Stomach (tissue), 9 donors: ENCODE results near the gene TMEFF2. TPM values are rescaled to one million over a fixed set of nuclear protein-coding genes. Genes with fewer than 3 reads are reported as not detected.
A peak's percentile ranks its signal among the peaks of the same experiment; 100 is the strongest.

Experiments
- DNase-seq, 2 donors: peaks; one replicate each; pipeline versions ENCODE4 v3.0.0 to v3.0.0-alpha.2; 2013 to 2019
- H3K27ac ChIP-seq, 5 donors: fragments of 200-600 bp in 4 of 5; sonication (generic) in 4 of 5; one replicate each; pipeline ENCODE4 v1.5.1; 2013 to 2019; ENCODE audit warnings: mild to moderate bottlenecking in 1 of 5, moderate library complexity in 1 of 5
- H3K27me3 ChIP-seq, 3 donors: fragments of 200-600 bp; sonication (generic); one replicate each; pipeline ENCODE4 v1.5.1; 2017 to 2019; ENCODE audit warnings: mixed run types in 1 of 3
- H3K36me3 ChIP-seq, 4 donors: fragments of 200-600 bp; sonication (generic); 1 replicate in 3 of 4; 2 replicates in 1 of 4; pipeline ENCODE4 v1.5.1; 2016 to 2019
- H3K4me1 ChIP-seq, 4 donors: fragments of 200-600 bp; sonication (generic); one replicate each; pipeline ENCODE4 v1.5.1; 2016 to 2019
- H3K4me3 ChIP-seq, 4 donors: fragments of 200-600 bp; sonication (generic) in 3 of 4; one replicate each; pipeline ENCODE4 v1.5.1; 2016 to 2019; ENCODE audit warnings: mild to moderate bottlenecking in 1 of 4
- H3K9me3 ChIP-seq, 4 donors: fragments of 200-600 bp; sonication (generic); one replicate each; pipeline ENCODE4 v1.5.1; 2016 to 2019
- EP300 ChIP-seq: sonication (generic); formaldehyde crosslinking; IDR thresholded peaks from one replicate; pipeline ENCODE4 v1.6.1; 2017; ENCODE audit warnings: antibody characterized with exemption
- POLR2A ChIP-seq, 4 donors: fragments of 450-650 bp; IDR thresholded peaks; one replicate each; pipeline ENCODE4 v1.6.1; 2016; ENCODE audit warnings: antibody characterized with exemption in 4 of 4, control low read depth in 2 of 4, mild to moderate bottlenecking in 1 of 4, moderate library complexity in 1 of 4
- POLR2AphosphoS5 ChIP-seq, 3 donors: sonication (generic); formaldehyde crosslinking; IDR thresholded peaks; one replicate each; pipeline ENCODE4 v1.6.1; 2016; ENCODE audit warnings: antibody characterized with exemption in 3 of 3
- WGBS, 5 donors: extraction: QIAGEN DNeasy Blood & Tissue Kit in 3 of 5; methylation state at CpG; one replicate each; pipeline versions ENCODE4 v1.1.5 to v1.1.7; 2013 to 2018; 5-methylcytosine and 5-hydroxymethylcytosine counted together
- intact Hi-C: fragments of 100-400 bp; cut with DNase I; formaldehyde crosslinking; loops from one replicate; pipeline ENCODE4 v1.15.1; 2023; ENCODE audit warnings: low total_unique reads
- polyA plus RNA-seq, 3 donors: library from polyadenylated mRNA; stranded (reverse); fragments of 200-250 nt; gene quantifications; one replicate each; pipeline ENCODE4 v1.2.3, GENCODE V29; 2013
- total RNA-seq, 5 donors: library from RNA; depleted of rRNA; stranded (reverse); fragments of >200 nt; gene quantifications; one replicate each; pipeline versions ENCODE4 v1.1.0 to v1.2.3, GENCODE V29; 2014 to 2016
- TF ChIP-seq, protein P1 (sequence below), 7 experiments: fragments of 450-650 bp in 4 of 7; fragments of 200-600 bp in 3 of 7; sonication (generic) in 3 of 7; IDR thresholded peaks; one replicate each; pipeline ENCODE4 v1.5.1; 2016 to 2019; ENCODE audit warnings: antibody characterized with exemption in 7 of 7, control low read depth in 2 of 7, mild to moderate bottlenecking in 1 of 7
- donor health status: healthy with polysubstance abuse.
- donor health status: Bipolar disorder and iron deficiency.
- donor health status: healthy.

Gene TMEFF2
- total and polyA plus RNA-seq, 8 donors: 0.23 to 0.50 (median 0.37) TPM; not detected in 3

DNA sequence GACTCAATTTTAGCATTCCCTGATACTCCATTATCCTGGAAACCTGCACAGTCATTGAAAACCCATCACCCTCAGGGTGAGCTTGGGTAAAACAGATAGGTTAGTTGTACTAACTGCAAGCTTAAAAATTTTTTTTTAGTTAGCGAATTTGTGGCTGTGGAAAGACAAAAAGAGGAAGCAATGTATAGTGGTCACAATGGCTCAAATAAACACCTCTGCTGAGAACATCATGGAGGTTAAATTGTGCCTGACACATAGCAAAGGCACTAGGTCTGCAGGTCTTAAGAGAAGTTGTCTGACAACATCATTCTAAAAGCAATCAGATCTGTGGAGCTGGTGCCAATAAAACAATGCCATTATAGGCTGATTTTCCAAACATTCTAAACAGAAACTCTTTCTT is 263.4 kb downstream of the TMEFF2 start:
- Histone ChIP-seq H3K27me3 (no peaks in the 10 kb centered on the region), H3K9me3 (no peaks in the 10 kb centered on the region), H3K4me3 (no peak overlapping the region), H3K27ac (no peak overlapping the region), H3K4me1 (peaks cover 0 to 14% (median 10%) of the 10 kb centered on the region in 4 donors), H3K36me3 (no peaks in the 10 kb centered on the region)
- intact Hi-C loops: no loop called here
- no peak for DNase-seq
- TF ChIP-seq POLR2AphosphoS5 (IDR thresholded peaks at IDR 0.05) (no peak), POLR2A (IDR thresholded peaks at IDR 0.05) (no peak), EP300 (no peak)
- TF ChIP-seq, protein P1, sequence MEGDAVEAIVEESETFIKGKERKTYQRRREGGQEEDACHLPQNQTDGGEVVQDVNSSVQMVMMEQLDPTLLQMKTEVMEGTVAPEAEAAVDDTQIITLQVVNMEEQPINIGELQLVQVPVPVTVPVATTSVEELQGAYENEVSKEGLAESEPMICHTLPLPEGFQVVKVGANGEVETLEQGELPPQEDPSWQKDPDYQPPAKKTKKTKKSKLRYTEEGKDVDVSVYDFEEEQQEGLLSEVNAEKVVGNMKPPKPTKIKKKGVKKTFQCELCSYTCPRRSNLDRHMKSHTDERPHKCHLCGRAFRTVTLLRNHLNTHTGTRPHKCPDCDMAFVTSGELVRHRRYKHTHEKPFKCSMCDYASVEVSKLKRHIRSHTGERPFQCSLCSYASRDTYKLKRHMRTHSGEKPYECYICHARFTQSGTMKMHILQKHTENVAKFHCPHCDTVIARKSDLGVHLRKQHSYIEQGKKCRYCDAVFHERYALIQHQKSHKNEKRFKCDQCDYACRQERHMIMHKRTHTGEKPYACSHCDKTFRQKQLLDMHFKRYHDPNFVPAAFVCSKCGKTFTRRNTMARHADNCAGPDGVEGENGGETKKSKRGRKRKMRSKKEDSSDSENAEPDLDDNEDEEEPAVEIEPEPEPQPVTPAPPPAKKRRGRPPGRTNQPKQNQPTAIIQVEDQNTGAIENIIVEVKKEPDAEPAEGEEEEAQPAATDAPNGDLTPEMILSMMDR (IDR thresholded peaks at IDR 0.05): no peak
- WGBS, 5 donors: 74 to 92% (median 84%) methylated on average over 1 of the region's 1 CpG

DNA sequence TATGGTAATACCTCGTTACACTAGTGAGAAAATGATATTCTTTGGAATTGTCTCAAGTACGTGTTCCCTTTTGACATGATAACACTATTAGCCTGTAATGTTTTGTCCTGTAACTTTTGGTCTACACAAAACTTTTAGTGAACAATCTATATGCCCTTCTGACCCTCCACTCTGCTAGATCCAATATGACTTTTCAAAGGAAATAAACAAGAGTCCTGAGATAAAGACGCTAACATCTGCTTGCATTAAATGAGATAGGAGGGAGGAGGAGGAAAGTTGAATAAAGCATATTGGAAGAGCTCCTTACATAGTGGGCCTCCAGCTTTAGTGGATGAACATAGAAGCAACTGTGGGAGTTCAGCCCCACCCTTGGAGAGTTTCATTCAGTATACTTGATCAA is 264.5 kb downstream of the TMEFF2 start:
- no peak for DNase-seq
- TF ChIP-seq, protein P1 (IDR thresholded peaks at IDR 0.05): no peak
- TF ChIP-seq POLR2AphosphoS5 (IDR thresholded peaks at IDR 0.05): no peak
- TF ChIP-seq EP300: no peak
- TF ChIP-seq POLR2A (IDR thresholded peaks at IDR 0.05): no peak
- Histone ChIP-seq H3K36me3 (no peaks in the 10 kb centered on the region), H3K27me3 (no peaks in the 10 kb centered on the region), H3K27ac (no peak overlapping the region), H3K4me3 (no peak overlapping the region), H3K9me3 (no peaks in the 10 kb centered on the region), H3K4me1 (peaks cover 0 to 14% (median 10%) of the 10 kb centered on the region in 4 donors)
- intact Hi-C loops: no loop called here
- WGBS, 5 donors: 62 to 81% (median 75%) methylated on average over 3 of the region's 3 CpGs

DNA sequence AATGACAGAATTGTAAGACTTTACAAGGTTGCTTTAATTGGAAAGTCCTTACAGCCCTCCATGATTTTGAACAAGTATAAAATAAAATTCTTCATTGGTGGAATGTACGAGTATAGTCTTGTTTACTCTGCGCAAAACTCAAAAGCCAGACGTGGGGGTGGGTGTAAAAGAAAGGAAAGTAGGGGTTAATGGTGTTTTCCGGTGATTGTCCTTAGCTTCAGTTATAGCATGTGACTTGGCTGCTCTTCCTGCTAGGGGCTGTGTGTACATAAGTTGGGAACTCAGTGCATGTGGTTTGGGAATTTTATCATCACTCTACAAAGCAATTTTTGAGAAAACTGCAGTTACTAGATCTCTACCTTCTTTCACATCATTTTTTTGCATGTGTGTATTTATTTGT is 265.4 kb downstream of the TMEFF2 start:
- Histone ChIP-seq H3K4me1 (peaks cover 0 to 14% (median 10%) of the 10 kb centered on the region in 4 donors), H3K36me3 (no peaks in the 10 kb centered on the region), H3K27ac (no peak overlapping the region), H3K27me3 (no peaks in the 10 kb centered on the region), H3K9me3 (no peaks in the 10 kb centered on the region), H3K4me3 (no peak overlapping the region)
- intact Hi-C loops: no loop called here
- TF ChIP-seq, protein P1 (IDR thresholded peaks at IDR 0.05): no peak
- TF ChIP-seq POLR2AphosphoS5 (IDR thresholded peaks at IDR 0.05): no peak
- no peak for TF ChIP-seq POLR2A (IDR thresholded peaks at IDR 0.05)
- TF ChIP-seq EP300: no peak
- 49 to 69% (median 54%) methylated on average over 4 of the region's 4 CpGs for WGBS, 5 donors
- DNase-seq: peak in 1 of 2 donors; percentile 49

DNA sequence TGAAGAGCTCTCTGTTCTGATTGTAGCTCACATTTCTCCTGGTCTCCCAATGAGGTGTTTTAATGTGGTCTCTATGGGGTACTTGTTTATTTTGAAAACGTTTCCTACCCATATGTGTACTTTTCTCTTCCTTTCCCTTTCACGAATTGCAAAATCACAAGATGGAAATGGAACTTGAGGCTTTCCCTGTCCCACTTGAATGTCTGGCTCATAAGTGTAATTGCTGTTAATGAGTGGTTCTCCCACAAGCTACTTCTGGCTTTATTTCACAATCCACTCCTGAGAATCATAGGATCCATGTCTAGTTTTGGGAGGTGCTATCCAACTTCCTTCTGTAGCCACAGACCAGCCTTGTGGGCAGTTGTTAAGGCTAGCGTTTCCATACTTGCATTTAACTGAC is 266.7 kb downstream of the TMEFF2 start:
- Histone ChIP-seq H3K27ac (peak overlapping the region in 2 of 5 donors; percentile 5 to 54), H3K4me3 (no peak overlapping the region), H3K9me3 (no peaks in the 10 kb centered on the region), H3K36me3 (no peaks in the 10 kb centered on the region), H3K4me1 (peaks cover 0 to 14% (median 10%) of the 10 kb centered on the region in 4 donors), H3K27me3 (no peaks in the 10 kb centered on the region)
- intact Hi-C loops: no loop called here
- WGBS, 5 donors: 29 to 49% (median 35%) methylated on average over 3 of the region's 3 CpGs
- TF ChIP-seq POLR2A (IDR thresholded peaks at IDR 0.05) (no peak), POLR2AphosphoS5 (IDR thresholded peaks at IDR 0.05) (no peak), EP300 (no peak)
- TF ChIP-seq, protein P1 (IDR thresholded peaks at IDR 0.05): no peak
- no peak for DNase-seq
